ENCODE data around the gene NLGN4Y.

DNA sequence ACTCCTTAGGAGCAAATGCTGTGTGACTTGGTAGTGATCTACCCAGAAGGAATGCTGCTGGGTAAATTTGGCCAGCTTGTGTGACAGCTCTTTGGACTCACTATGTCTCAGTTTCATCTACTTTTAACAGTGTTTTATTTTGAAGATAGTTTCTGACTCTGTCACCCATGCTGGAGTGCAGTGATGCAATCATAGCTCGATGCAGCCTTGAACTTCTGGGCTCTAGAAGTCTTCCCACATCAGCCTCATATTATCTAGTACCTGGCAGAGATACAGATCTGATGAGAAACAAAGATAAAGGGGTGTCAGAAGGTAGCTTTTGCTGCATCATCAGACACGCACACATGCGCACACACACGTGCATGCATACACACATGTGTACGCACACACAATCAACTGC, 19.2 kb downstream of the NLGN4Y start:
- no peak for TF ChIP-seq CTCF (IDR thresholded peaks at IDR 0.05)
- TF ChIP-seq POLR2A (IDR thresholded peaks at IDR 0.05): no peak
